Stimulated activated CD4-positive, alpha-beta T cell treated with anti-CD3 and anti-CD28 coated beads, Interleukin-12 subunit alpha, Interleukin-12 subunit beta, amount 100 ng/mL, for 24 hours (primary cell): Measurements from ENCODE around the gene MTCL1.

Experiments
- DNase-seq, 2 experiments: peaks; one replicate each; pipeline ENCODE4 v3.0.0-alpha.2; 2020; ENCODE audit warnings: low read depth in 2 of 2

The MTCL1 gene

DNA sequence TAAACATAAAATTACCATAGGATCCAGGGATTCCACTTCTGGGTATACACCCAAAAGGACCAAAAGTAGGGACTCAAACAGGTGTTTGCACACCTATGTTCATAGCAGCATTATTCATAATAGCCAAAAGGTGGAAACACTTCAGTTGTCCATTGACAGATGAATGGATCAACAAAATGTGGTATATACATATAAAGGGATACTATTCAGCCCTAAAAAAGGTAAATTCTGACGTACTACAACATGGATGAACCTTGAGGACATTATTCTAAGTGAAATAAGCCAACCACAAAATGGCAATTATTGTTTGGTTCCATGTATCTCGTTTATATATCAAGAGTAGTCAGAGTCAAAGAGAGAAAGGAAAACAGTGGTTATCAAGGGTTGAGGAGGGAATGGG, 128.1 kb downstream of the MTCL1 start:
- no peak for DNase-seq

- no peak for DNase-seq
Observed at GRCh38 chr18:8834881-8835280, 129.5 kb downstream of the MTCL1 start.

DNA sequence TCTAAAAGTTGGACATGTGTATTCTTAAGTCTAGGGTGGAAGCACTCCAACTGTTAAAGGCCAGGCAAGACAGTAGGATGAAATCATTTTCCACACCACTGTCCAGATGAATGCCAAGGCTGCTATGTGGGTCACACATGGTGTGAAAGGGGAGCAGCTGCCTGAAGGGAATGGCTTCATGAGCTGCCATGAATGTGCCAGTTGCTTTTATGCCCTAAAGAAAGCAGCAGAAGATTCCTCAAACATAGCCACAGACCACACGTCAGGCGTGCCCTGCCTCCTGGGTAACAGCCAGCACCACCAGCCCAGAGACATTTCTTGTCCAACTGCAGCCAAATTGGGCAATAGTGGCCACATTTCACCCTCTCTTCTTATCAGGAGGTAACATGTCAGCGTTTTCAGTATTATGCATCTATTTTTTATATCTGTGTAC, 130.2 kb downstream of the MTCL1 start:
- no peak for DNase-seq

GRCh38 chr18:8839281-8839680, 133.9 kb downstream of the MTCL1 start:
- no peak for DNase-seq

DNA sequence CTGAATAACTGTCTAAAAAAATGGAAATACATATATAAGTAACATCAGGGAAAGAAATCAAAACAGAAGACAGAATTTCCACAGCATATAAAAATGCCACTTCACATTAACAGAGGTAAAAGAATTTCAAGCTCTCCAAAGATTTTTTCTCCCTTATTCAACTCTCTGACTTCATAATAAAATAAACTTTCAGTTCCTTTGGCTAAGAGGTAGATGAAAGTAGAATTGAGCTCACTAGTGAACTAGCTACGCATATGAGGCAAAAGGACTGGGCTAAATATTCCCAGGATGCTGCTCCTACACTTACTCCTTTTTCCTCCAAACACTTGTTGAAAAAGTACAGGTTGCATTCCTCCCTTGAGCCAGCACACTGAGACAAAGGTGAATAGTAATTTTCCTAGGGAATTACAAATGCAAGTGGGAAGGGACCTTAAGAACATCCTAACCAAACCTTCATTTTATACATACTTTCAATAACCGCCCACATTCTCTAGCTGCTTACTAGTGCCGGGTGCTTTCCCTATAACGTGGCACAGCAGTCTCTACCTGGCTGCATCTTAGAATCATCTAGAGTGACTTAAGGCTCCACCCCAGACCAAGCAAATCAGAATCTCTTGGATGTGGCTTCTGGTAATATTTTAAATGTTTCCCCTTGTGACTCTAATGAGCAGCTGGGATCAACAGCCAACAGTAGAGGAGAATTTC, 136.6 kb downstream of the MTCL1 start:
- no peak for DNase-seq

DNA sequence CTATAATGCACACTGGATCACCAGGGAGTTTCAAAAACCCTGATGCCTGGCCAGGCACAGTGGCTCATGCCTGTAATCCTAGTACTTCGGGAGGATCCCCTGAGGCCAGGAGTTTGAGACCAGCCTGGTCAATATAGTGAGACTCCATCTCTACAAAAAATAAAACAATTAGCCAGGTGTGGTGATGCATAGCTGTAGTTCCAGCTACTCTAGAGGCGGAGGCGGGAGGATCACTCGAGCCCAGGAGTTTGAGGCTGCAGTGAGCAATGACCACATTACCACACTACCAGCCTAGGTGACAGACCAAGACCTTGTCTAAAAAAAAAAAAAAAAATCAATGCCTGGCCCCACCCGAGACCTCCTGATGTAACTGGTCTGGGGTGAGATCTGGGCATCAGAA, 137.2 kb downstream of the MTCL1 start:
- DNase-seq: no peak

DNA sequence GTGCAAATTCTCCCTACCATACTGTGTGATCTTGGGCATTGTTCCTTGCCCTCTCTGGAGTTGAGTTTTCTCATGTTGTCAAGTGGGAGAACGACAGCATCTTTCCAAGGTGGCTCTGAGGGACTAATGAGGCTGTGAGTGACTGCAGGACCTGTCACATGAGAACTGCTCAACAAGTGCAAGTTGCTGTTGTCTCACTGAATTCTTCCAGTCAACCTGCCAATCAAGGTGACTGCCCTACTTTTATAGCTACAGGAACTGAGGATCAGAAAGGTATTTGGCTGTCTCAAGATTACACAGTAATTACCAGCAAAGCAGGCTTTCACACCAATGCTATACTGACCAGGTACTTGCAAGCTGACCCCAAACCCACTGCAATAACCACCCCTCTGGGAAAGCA, 137.6 kb downstream of the MTCL1 start:
- no peak for DNase-seq

DNA sequence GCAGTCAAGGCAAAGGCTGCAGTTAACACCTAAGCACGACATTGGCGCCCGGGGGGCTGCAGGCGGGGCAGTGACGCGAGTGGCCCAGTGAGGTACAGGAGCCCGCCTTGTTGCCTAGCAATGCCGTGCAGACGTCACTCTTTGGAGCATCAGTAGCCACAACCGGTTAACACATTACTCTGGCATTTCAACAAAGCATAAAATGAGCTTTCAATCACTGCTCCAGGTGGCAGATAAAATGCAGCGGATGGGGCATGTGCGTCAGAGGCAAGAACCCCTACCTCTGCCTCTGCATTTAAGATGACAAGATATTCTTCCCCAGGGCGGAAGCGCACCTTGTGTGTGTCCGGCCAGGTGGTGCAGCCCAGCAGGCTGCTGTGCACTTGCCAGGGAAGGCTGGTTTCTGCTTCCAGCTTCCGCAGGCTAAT, 139.4 kb downstream of the MTCL1 start:
- DNase-seq: no peak

DNA sequence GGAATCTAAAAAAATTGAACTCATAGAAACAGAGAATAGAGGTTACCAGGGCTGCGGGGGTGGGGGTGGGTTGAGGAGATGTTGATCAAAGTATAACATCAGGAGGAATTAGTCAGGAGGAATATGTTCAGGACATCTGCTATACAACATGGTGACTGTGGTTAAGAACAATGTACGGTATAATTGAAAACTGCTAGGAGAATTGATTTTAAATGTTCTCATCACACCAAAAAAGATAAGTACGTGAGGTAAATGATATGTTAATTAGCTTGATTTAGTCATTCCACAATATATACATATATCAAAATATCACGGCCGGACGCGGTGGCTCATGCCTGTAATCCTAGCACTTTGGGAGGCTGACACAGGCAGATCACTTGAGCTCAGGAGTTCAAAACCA, 140.2 kb downstream of the MTCL1 start:
- DNase-seq: no peak

GRCh38 chr18:8847066-8847755, 141.9 kb downstream of the MTCL1 start:
- DNase-seq: no peak

- DNase-seq: no peak
Observed at GRCh38 chr18:8847900-8848299, 142.5 kb downstream of the MTCL1 start.

- no peak for DNase-seq
Observed at GRCh38 chr18:8848541-8848940, 143.2 kb downstream of the MTCL1 start.

DNA sequence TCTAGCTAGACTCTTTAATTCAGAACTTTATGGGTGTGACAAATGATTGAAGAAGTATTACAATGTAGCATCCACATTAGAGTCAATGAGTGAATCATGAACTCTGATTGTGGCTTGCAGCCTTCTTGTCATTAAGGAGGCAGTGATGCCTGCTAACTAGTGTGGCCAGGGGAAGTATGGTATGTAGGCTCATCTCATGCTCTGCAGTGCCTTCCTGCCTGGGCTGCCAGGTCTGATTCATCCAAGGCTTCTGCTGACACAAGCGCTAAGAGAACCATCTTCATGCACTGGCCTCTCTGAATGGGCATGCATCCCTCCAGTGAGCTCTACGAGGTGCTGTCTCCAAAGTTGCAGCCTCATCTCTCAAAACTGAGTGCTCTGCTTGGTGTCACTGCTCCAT, 144.3 kb downstream of the MTCL1 start:
- DNase-seq: no peak

GRCh38 chr18:8851659-8852058, 146.3 kb downstream of the MTCL1 start:
- no peak for DNase-seq

DNA sequence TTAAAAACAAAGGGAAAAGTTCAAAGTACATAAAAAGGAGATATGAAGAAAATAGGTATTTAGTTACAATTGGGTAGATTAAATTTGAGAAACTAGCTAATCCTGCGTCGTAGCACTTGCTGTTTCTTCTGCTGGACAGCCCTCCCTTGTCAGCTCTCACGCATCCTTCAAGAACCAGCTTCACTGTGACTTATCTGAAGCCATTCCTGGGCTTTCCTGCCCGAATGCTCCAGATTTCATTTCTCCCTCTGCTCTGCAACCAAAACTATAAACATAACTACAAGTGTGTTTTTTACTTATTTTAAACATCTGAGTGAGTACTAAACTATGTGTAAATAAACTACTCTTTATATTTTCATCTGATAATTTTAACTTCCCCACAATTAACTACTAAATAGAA, 149.2 kb downstream of the MTCL1 start:
- DNase-seq: no peak

DNA sequence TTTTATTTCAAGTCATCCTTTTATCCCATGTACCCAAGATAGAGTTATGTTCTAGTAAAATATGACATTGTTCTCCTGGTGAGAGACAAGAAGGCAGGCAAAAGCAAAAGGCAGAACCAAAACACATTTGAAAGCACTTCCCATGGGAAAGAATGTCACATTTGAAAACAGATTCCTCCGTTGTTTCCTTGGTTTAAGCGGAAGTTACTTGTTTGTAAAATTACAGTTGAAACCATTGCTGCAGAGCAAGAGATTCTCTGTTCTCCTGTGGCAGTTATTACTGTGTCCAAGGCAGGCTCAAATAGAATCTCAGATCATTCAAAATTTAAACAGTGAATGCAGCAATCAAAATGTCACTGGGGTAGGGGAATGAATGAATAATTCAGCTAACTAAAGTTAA, 149.6 kb downstream of the MTCL1 start:
- no peak for DNase-seq

- no peak for DNase-seq
Observed at GRCh38 chr18:8856212-8856611, 150.9 kb downstream of the MTCL1 start.

GRCh38 chr18:8856769-8857393, 151.5 kb downstream of the MTCL1 start:
- no peak for DNase-seq

DNA sequence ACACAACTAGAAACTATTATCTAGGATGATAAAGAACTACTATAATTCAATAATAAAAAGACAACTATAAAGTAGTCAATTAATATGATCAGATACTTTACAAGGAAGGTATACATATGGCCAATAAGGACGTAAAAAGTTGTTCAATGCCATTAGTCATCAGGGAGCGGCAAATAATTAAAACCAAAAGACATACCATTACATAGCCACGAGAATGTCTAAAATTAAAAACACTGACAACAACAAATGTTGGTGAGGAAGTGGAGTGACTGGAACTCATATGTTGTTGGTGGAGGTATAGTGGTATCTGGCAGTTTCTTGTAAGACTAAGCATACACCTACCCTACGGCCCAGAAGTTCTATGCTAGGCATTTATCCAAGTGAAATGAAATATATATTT, 152.4 kb downstream of the MTCL1 start:
- no peak for DNase-seq

DNA sequence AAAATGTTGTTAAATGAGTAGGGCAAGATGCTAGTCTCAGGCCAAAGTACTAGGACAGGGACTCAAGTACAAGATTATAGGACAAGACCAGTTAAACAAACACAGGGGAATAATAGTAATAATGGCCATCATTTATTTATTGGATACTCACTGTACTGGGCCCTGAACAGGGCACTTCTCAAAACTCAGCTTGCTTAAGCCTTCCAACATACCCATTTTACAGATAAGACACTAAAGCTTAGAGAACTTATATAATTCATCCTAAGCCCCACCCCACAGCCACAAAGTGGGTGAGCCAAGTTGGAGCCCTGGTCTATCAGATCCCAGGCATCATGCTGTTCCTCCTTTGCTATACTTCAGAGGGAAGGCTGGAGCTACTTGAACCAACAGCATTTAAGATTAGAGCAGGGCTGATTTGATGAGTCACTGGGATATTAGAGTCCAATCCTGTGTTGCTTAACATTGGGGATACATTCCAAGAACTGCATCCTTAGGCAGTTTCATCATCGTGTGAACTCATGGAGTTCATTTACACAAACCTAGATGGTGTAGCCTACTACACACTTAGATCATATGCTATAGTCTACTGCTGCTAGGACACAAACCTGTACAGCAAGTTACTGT, 153.6 kb downstream of the MTCL1 start:
- DNase-seq: no peak

DNA sequence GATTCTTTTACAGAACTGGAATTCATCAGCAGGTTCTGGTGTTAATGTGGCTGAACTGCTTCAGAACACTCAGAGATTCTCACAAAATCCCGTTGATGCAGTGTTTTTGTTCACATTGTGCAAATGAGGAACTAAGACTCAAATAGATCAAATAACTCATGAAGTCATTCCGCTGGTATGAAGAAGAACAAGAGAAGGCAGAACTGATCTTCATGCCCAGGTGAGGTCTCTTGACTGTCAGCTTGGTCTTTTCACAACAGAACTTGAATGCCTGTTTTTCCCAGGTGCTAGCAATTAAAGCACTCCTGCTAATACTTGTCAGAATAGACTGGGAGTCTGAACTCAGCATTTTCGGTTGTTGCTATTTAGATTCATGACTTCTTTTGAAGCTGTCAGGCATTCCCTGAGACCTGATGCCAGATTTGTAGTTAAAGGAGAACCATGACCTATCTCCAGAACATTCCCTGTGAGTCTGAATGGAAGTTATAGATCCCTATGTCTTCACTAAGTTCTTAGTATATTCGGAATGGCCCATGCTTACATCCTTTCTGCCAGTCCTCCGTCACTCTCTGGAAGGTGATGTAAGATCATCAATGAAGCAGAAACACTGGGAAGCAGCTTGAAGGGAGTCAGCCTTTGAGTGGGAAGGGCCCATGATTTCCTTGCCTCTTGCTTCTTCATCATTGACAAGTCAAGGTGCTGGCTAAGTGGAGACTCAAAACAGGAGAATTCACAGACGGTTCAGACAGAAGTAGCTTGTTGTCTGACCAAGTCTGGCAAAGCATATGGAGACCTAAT, 155.7 kb downstream of the MTCL1 start:
- no peak for DNase-seq

DNA sequence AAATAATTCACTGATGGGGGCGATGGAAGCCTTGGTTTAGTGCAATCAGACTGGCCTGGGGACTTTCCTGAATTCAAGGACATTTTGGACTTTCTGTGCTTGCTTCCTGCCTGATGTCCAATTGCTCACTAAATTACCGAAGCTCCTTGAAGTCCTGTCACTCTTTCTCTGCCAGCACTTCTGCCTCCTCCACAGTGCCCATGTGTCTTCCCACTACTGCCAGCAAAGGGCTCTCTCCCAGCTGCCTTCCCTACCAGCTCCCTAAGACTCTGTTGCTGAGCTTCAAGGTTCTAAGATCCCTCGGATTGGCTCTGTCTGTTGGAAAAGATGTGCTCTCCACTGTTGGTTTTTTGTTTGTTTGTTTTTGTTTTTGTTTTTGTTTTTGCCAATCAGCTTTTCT, 158.1 kb downstream of the MTCL1 start:
- DNase-seq: no peak
